H1 (cell line): ENCODE results near the gene LONRF2. TPM values are rescaled to one million over a fixed set of nuclear protein-coding genes. Genes with fewer than 3 reads are reported as not detected.

Experiments used
- CTCF ChIA-PET: fragments of 300-600 bp; sonication (Branson Sonifier 250); formaldehyde crosslinking; loops from one replicate; lab custom pipeline; 2021; ENCODE audit not compliant: partially characterized antibody; lab: Charles Lee
- POLR2A ChIA-PET: fragments of 300-600 bp; sonication (Branson Sonifier 250); formaldehyde crosslinking; loops from one replicate; lab custom pipeline; 2021; ENCODE audit warnings: inconsistent platforms; ENCODE audit not compliant: partially characterized antibody; lab: Charles Lee
- DNase-seq, 2 experiments: peaks; one replicate each; pipeline versions ENCODE4 v3.0.0 to v3.0.0-alpha.2; 2010 to 2022; ENCODE audit warnings: low spot score in 2 of 2, low read depth in 1 of 2, mixed read lengths in 1 of 2
- FAIRE-seq: peaks from 2 replicates; lab custom pipeline; 2011; peaks lifted over from hg19 to GRCh38; lab: Jason Lieb, UNC
- H2AFZ ChIP-seq: 2 replicates; pipeline ENCODE4 v1.8.1; 2012; ENCODE audit warnings: low read length, inconsistent platforms
- H2AK5ac ChIP-seq: 2 replicates; pipeline ENCODE4 v1.6.1; 2013; ENCODE audit warnings: low read depth, low read length
- H2BK120ac ChIP-seq: replicated peaks from 2 replicates; pipeline ENCODE3; 2013; ENCODE audit warnings: low read depth, low read length, inconsistent platforms
- H2BK12ac ChIP-seq: 2 replicates; pipeline ENCODE4 v1.6.1; 2013; ENCODE audit warnings: low read depth, low read length
- H2BK15ac ChIP-seq: 2 replicates; pipeline ENCODE4 v1.6.1; 2013; ENCODE audit warnings: low read length
- H2BK20ac ChIP-seq: 2 replicates; pipeline ENCODE4 v1.6.1; 2013; ENCODE audit warnings: low read length
- H2BK5ac ChIP-seq: 2 replicates; pipeline ENCODE4 v1.6.1; 2013; ENCODE audit warnings: low read depth, low read length
- H3K14ac ChIP-seq: 2 replicates; pipeline ENCODE4 v1.6.1; 2013; ENCODE audit warnings: inconsistent platforms; ENCODE audit not compliant: insufficient read length
- H3K18ac ChIP-seq: 2 replicates; pipeline ENCODE4 v1.6.1; 2013; ENCODE audit warnings: low read length; ENCODE audit errors: extremely low read depth
- H3K23ac ChIP-seq: 2 replicates; pipeline ENCODE4 v1.6.1; 2013; ENCODE audit warnings: inconsistent platforms; ENCODE audit not compliant: insufficient read length
- H3K23me2 ChIP-seq: 2 replicates; pipeline ENCODE4 v1.6.1; 2013; ENCODE audit warnings: low read depth, low read length
- H3K27ac ChIP-seq: 2 replicates; pipeline ENCODE4 v1.6.1; 2011; ENCODE audit warnings: low read depth, low read length, inconsistent platforms
- H3K27me3 ChIP-seq, 4 experiments: replicated peaks in 1 of 4; 1 replicate in 1 of 4; 2 replicates in 3 of 4; pipeline versions ENCODE4 v1.6.1 to v1.8.1; 2011 to 2013; ENCODE audit warnings: low read length in 3 of 4, mild to moderate bottlenecking in 3 of 4, inconsistent platforms in 2 of 4, mixed read lengths in 2 of 4, moderate library complexity in 1 of 4; ENCODE audit not compliant: control insufficient read depth in 3 of 4, insufficient read depth in 3 of 4; ENCODE audit errors: extremely low read depth in 1 of 4
- H3K36me3 ChIP-seq, 4 experiments: 2 replicates each; pipeline versions ENCODE4 v1.6.1 to v1.8.1; 2011 to 2013; ENCODE audit warnings: mild to moderate bottlenecking in 4 of 4, low read length in 3 of 4, moderate library complexity in 2 of 4, control low read depth in 1 of 4, inconsistent platforms in 1 of 4; ENCODE audit not compliant: insufficient read depth in 4 of 4, control insufficient read depth in 2 of 4
- H3K4ac ChIP-seq: replicated peaks from 2 replicates; pipeline ENCODE3; 2013; ENCODE audit warnings: low read length, low read depth, mixed read lengths, inconsistent platforms; ENCODE audit not compliant: insufficient read length
- H3K4me1 ChIP-seq, 4 experiments: replicated peaks in 1 of 4; 1 replicate in 1 of 4; 2 replicates in 3 of 4; pipeline versions ENCODE4 v1.6.1 to v1.8.1; 2011 to 2013; ENCODE audit warnings: low read length in 3 of 4, inconsistent platforms in 2 of 4, mixed read lengths in 1 of 4; ENCODE audit not compliant: insufficient read depth in 4 of 4, control insufficient read depth in 3 of 4
- H3K4me2 ChIP-seq, 2 experiments: 2 replicates each; pipeline versions ENCODE4 v1.6.1 to v1.8.1; 2011 to 2013; ENCODE audit warnings: low read depth in 2 of 2, low read length in 2 of 2, control low read depth in 1 of 2, inconsistent platforms in 1 of 2, mild to moderate bottlenecking in 1 of 2; ENCODE audit not compliant: insufficient read depth in 1 of 2
- H3K4me3 ChIP-seq, 4 experiments: fragments of 200-600, 300-600 bp in 1 of 4; sonication (generic), shearing (Covaris generic), sonication (Bioruptor Twin) in 1 of 4; 2 replicates each; pipeline versions ENCODE4 v1.5.1 to v1.8.1; 2011 to 2016; ENCODE audit warnings: low read length in 4 of 4, low read depth in 3 of 4, control low read depth in 2 of 4, inconsistent platforms in 2 of 4, mild to moderate bottlenecking in 2 of 4, mixed read lengths in 1 of 4, moderate library complexity in 1 of 4; ENCODE audit not compliant: insufficient read depth in 2 of 4; ENCODE audit errors: extremely low read depth in 1 of 4
- H3K56ac ChIP-seq: replicated peaks from 2 replicates; pipeline ENCODE3; 2013; ENCODE audit warnings: low read depth, mild to moderate bottlenecking, mixed read lengths, low read length, inconsistent platforms; ENCODE audit not compliant: insufficient read length
- H3K79me1 ChIP-seq: 2 replicates; pipeline ENCODE4 v1.6.1; 2013; ENCODE audit warnings: low read depth, low read length, control low read depth
- H3K79me2 ChIP-seq, 2 experiments: 2 replicates each; pipeline versions ENCODE4 v1.6.1 to v1.8.1; 2012 to 2013; ENCODE audit warnings: low read length in 2 of 2, mild to moderate bottlenecking in 2 of 2, inconsistent platforms in 1 of 2; ENCODE audit not compliant: insufficient read depth in 2 of 2, control insufficient read depth in 1 of 2
- H3K9ac ChIP-seq, 4 experiments: replicated peaks in 1 of 4; 1 replicate in 1 of 4; 2 replicates in 3 of 4; pipeline versions ENCODE4 v1.6.1 to v1.8.1; 2011 to 2013; ENCODE audit warnings: low read depth in 3 of 4, low read length in 3 of 4, control low read depth in 2 of 4, mild to moderate bottlenecking in 2 of 4, moderate library complexity in 2 of 4, inconsistent platforms in 1 of 4; ENCODE audit errors: extremely low read depth in 1 of 4
- H3K9me3 ChIP-seq, 2 experiments: 2 replicates each; pipeline versions ENCODE4 v1.6.1 to v1.8.1; 2012 to 2013; ENCODE audit warnings: mild to moderate bottlenecking in 2 of 2, moderate library complexity in 2 of 2, control low read depth in 1 of 2, inconsistent platforms in 1 of 2, low read depth in 1 of 2, low read length in 1 of 2, mixed read lengths in 1 of 2; ENCODE audit not compliant: insufficient read depth in 2 of 2
- H4K20me1 ChIP-seq, 2 experiments: replicated peaks in 1 of 2; 2 replicates each; pipeline versions ENCODE3 to v1.8.1; 2011 to 2013; ENCODE audit warnings: inconsistent platforms in 2 of 2, low read length in 2 of 2, mild to moderate bottlenecking in 1 of 2; ENCODE audit not compliant: insufficient read depth in 2 of 2, control insufficient read depth in 1 of 2
- H4K5ac ChIP-seq: 2 replicates; pipeline ENCODE4 v1.6.1; 2013; ENCODE audit warnings: low read length, low read depth, mixed read lengths, inconsistent platforms; ENCODE audit not compliant: insufficient read length
- H4K8ac ChIP-seq: 2 replicates; pipeline ENCODE4 v1.8.0; 2013; ENCODE audit warnings: mild to moderate bottlenecking, moderate library complexity, low read length, inconsistent platforms; ENCODE audit not compliant: insufficient read depth; ENCODE audit errors: extremely low read depth
- H4K91ac ChIP-seq: replicated peaks from 2 replicates; pipeline ENCODE3; 2013; ENCODE audit warnings: low read length, mixed read lengths, inconsistent platforms; ENCODE audit not compliant: insufficient read length
- ATF3 ChIP-seq: IDR thresholded peaks from 2 replicates; pipeline ENCODE4 v1.6.1; 2011; ENCODE audit warnings: low read depth, mild to moderate bottlenecking, low read length; ENCODE audit not compliant: insufficient read depth
- CEBPB ChIP-seq: IDR thresholded peaks from 2 replicates; pipeline ENCODE4 v1.6.1; 2012; ENCODE audit warnings: low read depth, low read length
- CHD1 ChIP-seq: IDR thresholded peaks from 2 replicates; pipeline ENCODE4 v1.6.1; 2012; ENCODE audit warnings: low read depth, low read length, improper control_type of control experiment
- EP300 ChIP-seq, 2 experiments: IDR thresholded peaks; 1 replicate in 1 of 2; 2 replicates in 1 of 2; pipeline ENCODE4 v1.6.1; 2011 to 2012; ENCODE audit warnings: low read depth in 2 of 2, low read length in 2 of 2, mild to moderate bottlenecking in 2 of 2, borderline replicate concordance in 1 of 2, inconsistent platforms in 1 of 2, moderate library complexity in 1 of 2
- MAFK ChIP-seq: IDR thresholded peaks from 2 replicates; pipeline ENCODE4 v1.6.1; 2012; ENCODE audit warnings: low read depth, mild to moderate bottlenecking, improper control_type of control experiment, low read length
- POLR2A ChIP-seq, 2 experiments: IDR thresholded peaks; 1 replicate in 1 of 2; 2 replicates in 1 of 2; pipeline ENCODE4 v1.6.1; 2011; ENCODE audit warnings: low read depth in 2 of 2, low read length in 2 of 2, mild to moderate bottlenecking in 2 of 2; ENCODE audit errors: control extremely low read depth in 1 of 2
- RXRA ChIP-seq: IDR thresholded peaks from 2 replicates; pipeline ENCODE4 v1.6.1; 2011; ENCODE audit warnings: low read depth, mild to moderate bottlenecking, low read length, moderate library complexity; ENCODE audit not compliant: insufficient read depth
- SAP30 ChIP-seq: fragments of 300-600 bp; sonication (generic); IDR thresholded peaks from 2 replicates; pipeline ENCODE4 v1.7.1; 2012; ENCODE audit warnings: low read length, moderate library complexity, mild to moderate bottlenecking, inconsistent platforms; ENCODE audit not compliant: insufficient read depth, insufficient replicate concordance
- SP1 ChIP-seq: IDR thresholded peaks from 2 replicates; pipeline ENCODE4 v1.6.1; 2011; ENCODE audit warnings: low read depth, low read length
- SRF ChIP-seq: IDR thresholded peaks from 2 replicates; pipeline ENCODE4 v1.6.1; 2011; ENCODE audit warnings: mild to moderate bottlenecking, low read depth, low read length, moderate library complexity
- TCF12 ChIP-seq: IDR thresholded peaks from 2 replicates; pipeline ENCODE4 v1.6.1; 2011; ENCODE audit warnings: low read depth, mild to moderate bottlenecking, low read length
- WGBS, 2 experiments: shearing (Covaris generic) in 1 of 2; methylation state at CpG; one replicate each; pipeline versions ENCODE4 v1.1.6 to v1.1.7; 2013 to 2015; ENCODE audit warnings: low lambda C conversion rate in 2 of 2, mixed read lengths in 2 of 2, inconsistent platforms in 1 of 2, low coverage in 1 of 2, missing lambda C conversion rate in 1 of 2; ENCODE audit not compliant: insufficient replicate concordance in 2 of 2, insufficient coverage in 1 of 2, insufficient read length in 1 of 2; ENCODE audit errors: extremely low coverage in 1 of 2, missing lambda C conversion rate in 1 of 2; 5-methylcytosine and 5-hydroxymethylcytosine counted together
- polyA plus RNA-seq, 7 experiments: library from polyadenylated mRNA; depleted of rRNA in 3 of 7; stranded (reverse) in 5 of 7; unstranded in 2 of 7; fragments of >200 nt in 5 of 7; fragments of 200-250 nt in 2 of 7; gene quantifications; 1 replicate in 5 of 7; 2 replicates in 1 of 7; 4 replicates in 1 of 7; pipeline versions ENCODE4 v1.2.1 to v1.2.3, GENCODE V29; 2011 to 2013; ENCODE audit warnings: missing spikeins in 2 of 7, mixed read lengths in 2 of 7
- total RNA-seq: library from RNA; stranded (reverse); fragmentation: NEBNext Ultra II Directional; extraction: Animal tissue kit (Norgen Biotek cat#: 25700); gene quantifications from 2 replicates; pipeline ENCODE4 v1.2.1, GENCODE V29; 2021
- TF ChIP-seq, protein P1 (sequence below): IDR thresholded peaks from 2 replicates; pipeline ENCODE4 v1.6.1; 2012; ENCODE audit warnings: inconsistent platforms

Gene LONRF2
- total and polyA plus RNA-seq, 2 of the 8 experiments (the other 6 are each of a cell fraction or from before 2014, with no cell fraction given): 0.24 to 0.74 TPM

DNA sequence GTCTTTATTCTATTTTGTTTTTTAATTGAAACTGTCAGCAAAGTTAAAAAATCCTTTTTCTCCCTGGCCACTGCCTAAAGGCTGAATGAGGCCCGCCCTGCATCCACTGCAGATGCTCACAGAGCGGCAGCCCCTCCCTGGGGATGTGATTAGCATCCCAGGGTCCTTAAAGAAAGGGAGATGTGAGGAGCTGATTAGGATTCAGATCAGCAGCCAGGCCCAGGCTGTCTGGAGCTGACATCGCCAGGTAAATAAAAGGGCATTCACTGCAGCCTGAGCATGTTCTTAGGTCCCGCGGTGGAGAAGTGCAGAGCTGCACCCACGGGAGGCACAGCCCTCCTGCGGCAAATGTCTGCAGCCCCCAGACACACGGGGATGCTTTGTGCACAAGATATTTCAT lies 83.8 kb downstream of the LONRF2 start:
- H4K91ac ChIP-seq: no peak overlapping the region
- CTCF ChIA-PET: interaction anchor here (0.6 to 4.2 kb wide), 3 partner anchors 23 to 522 kb away, joined by 3 to 35 read pairs (median 3); no protein-coding TSS in a partner anchor
- H3K36me3 ChIP-seq: no peaks in the 10 kb centered on the region
- H3K9me3 ChIP-seq: no peaks in the 10 kb centered on the region
- no peak overlapping the region for H2BK12ac ChIP-seq
- H2AK5ac ChIP-seq: no peak overlapping the region
- no peak overlapping the region for H4K5ac ChIP-seq
- no peaks in the 10 kb centered on the region for H3K79me1 ChIP-seq
- WGBS, 2 experiments: 91% methylated on average over 8 of the region's 8 CpGs; no CpG with 5 or more reads in 1 of the 2 experiments
- H2AFZ ChIP-seq: no peak overlapping the region
- H3K56ac ChIP-seq: no peak overlapping the region
- H3K4ac ChIP-seq: no peak overlapping the region
- no peak for DNase-seq
- no peak overlapping the region for H3K9ac ChIP-seq
- H3K14ac ChIP-seq: no peak overlapping the region
- H3K27me3 ChIP-seq: peaks cover 0 to 2% (median under 1%) of the 10 kb centered on the region in 4 experiments; a peak in 2 of 7 replicates
- H2BK120ac ChIP-seq: no peak overlapping the region
- no peak overlapping the region for H2BK15ac ChIP-seq
- H3K23me2 ChIP-seq: no peaks in the 10 kb centered on the region
- H3K4me2 ChIP-seq: no peak overlapping the region
- peaks cover 0 to 11% (median 5%) of the 10 kb centered on the region in 4 experiments; a peak in 5 of 7 replicates for H3K4me1 ChIP-seq
- no peak overlapping the region for H2BK5ac ChIP-seq
- POLR2A ChIA-PET: no interaction called here
- H2BK20ac ChIP-seq: no peak overlapping the region
- H3K4me3 ChIP-seq: no peak overlapping the region
- H3K79me2 ChIP-seq: no peaks in the 10 kb centered on the region
- no peak overlapping the region for H3K23ac ChIP-seq
- H3K27ac ChIP-seq: no peak overlapping the region
- no peak for FAIRE-seq
- H4K20me1 ChIP-seq: no peaks in the 10 kb centered on the region
- H4K8ac ChIP-seq: no peak overlapping the region
- H3K18ac ChIP-seq: no peak overlapping the region
- TF ChIP-seq CEBPB: no peak
- no peak for TF ChIP-seq POLR2A (IDR thresholded peaks at IDR 0.05; ENCODE audit: control extremely low read depth in 1 of 2, low read depth in 2 of 2, low read length in 2 of 2)
- TF ChIP-seq SAP30: no peak
- no peak for TF ChIP-seq SP1
- no peak for TF ChIP-seq EP300 (IDR thresholded peaks at IDR 0.05; ENCODE audit: borderline replicate concordance in 1 of 2, low read depth in 2 of 2, low read length in 2 of 2)
- TF ChIP-seq, protein P1, sequence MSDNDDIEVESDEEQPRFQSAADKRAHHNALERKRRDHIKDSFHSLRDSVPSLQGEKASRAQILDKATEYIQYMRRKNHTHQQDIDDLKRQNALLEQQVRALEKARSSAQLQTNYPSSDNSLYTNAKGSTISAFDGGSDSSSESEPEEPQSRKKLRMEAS: no peak
- no peak for TF ChIP-seq ATF3
- no peak for TF ChIP-seq TCF12
- TF ChIP-seq CHD1: no peak
- no peak for TF ChIP-seq SRF
- TF ChIP-seq MAFK: no peak
- no peak for TF ChIP-seq RXRA
